Head of caudate nucleus (tissue), 42 donors: ENCODE measurements around the gene DIDO1.
A peak's percentile ranks its signal among the peaks of the same experiment; 100 is the strongest.

Source experiments
- DNase-seq, 42 donors: peaks; one replicate each; pipeline versions ENCODE4 v3.0.0 to v3.0.0-alpha.2; 2020 to 2021; ENCODE audit warnings: mixed read lengths in 7 of 42
- intact Hi-C: fragments of 100-400 bp; cut with DNase I; formaldehyde crosslinking; loops from one replicate; pipeline ENCODE4 v1.15.0; 2022

The DIDO1 gene

DNA sequence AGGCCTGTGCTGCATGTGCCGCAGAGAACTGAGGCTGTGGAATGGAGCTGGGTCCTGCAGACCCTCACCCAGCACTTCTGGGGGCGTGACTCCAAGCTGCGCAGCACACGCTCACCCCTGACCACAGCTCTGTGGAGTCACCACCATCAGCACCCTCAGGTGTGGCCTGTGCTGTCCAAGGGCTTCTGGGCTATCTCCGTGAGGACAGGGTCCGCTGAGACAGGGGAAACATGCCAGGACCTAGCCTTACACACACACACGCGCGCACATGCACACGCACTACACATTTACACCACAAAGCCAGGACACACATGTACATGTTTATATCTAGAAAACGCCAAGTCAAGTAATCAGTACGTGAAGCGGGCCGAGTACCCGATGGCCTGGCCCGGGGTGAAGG lies 37.9 kb downstream of the DIDO1 start:
- intact Hi-C loops = no loop called here
- DNase-seq = no peak

DNA sequence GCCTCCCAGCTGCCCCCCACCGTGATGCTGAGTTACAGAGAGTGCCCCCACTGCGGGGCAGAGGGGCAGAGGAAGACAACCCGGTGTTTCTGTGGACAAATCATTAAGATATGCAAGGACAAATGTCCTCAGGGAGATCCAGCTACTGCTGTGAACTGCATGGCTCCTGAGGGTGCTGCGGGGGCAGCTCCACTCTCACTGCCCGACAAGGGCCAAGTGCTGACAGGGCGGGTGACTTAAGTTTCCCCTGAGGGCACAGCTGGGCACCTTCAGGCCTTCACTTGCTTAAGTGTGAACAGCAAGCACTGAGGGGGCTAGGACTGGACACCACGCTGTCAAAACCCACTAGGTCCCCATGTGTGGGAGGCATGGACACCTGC lies 38.5 kb downstream of the DIDO1 start:
- intact Hi-C loops = no loop called here
- no peak for DNase-seq

DNA sequence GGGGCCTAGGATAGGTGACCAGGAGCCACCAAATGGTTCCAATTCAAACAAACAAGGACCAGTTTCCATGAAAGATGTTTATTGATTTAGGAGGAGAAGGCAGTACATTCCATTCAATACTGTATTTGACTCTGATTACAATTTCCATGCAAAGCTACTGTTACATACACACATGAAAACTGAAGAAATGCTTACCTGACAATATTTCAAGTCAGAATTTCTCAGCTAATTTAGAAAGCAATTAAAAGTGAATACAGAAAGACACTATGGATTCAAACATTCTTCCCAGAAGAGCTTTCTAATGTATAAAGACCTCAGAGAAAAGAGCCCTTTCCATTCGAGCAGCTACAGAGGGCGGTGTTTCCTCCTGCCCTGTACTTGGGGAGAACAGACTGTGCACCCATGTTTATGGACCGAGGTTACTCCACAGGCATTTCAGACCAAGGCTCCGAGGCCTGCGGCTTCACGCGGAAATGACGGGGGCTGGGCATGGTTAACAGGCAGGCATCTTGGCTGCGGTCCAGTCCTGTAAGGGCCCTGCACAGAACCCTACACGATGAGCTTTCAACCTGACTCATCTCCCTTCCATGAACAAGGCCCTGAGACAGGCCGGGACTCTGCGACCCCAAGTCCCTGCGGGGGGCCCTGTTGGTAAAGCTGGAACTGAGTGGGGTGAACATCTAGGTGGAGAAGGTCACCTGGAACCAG lies 39.0 kb downstream of the DIDO1 start:
- intact Hi-C loops = no loop called here

GRCh38 chr20:62886709-62887058 lies 39.6 kb downstream of the DIDO1 start:
- intact Hi-C loops = no loop called here
- DNase-seq = no peak

More for the DNA sequence above, 39.0 kb downstream of the DIDO1 start:
- DNase-seq = peak in 3 of 42 donors; percentile 10 to 54 (median 23)

DNA sequence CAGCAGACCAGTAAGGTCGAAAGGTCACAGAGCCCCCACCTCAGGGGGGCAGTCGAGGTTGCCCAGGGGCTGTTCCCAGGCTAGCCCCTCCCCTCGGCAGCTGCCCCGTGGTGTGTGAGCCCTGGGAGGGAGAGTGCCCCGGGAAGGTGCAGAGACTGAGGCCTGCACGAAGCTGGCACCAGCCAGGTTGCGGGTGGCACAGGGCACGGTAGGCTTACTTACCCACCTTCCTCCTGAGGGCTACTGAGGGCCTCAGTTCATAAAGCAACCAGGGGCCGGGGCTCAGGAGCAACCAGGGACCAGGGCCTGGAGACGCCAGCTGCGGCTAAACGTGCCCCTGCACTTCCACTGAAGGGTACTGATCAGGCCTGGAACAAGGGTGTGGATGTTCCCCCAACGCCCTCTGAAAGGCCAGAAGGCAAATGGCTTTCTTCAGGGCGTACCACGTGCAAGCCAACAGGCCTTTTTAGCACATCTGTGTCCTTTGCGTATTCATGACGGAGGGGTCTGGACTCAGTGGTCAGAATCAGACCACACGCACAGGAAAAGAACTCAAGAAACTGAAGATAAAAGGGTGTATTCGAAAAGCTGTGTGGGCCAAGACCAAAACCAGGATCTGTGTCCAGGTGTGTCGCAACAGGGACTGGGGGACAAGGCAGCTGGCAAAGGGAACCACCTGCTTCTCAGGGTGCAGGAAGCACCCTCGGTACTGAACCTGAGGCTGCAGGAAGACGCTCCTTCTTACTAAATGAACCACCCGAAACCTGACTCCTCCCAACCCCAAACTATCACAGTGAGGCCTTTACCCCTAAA lies 40.2 kb downstream of the DIDO1 start:
- DNase-seq = no peak

GRCh38 chr20:62885046-62885895 lies 41.0 kb downstream of the DIDO1 start:
- no peak for DNase-seq
- intact Hi-C loops = no loop called here

More for the DNA sequence above, 40.2 kb downstream of the DIDO1 start:
- intact Hi-C loops = no loop called here

GRCh38 chr20:62884556-62884955 lies 41.7 kb downstream of the DIDO1 start:
- intact Hi-C loops = no loop called here
- no peak for DNase-seq

- no peak for DNase-seq
- intact Hi-C loops = no loop called here
These were observed 43.9 kb downstream of the DIDO1 start for GRCh38 chr20:62882426-62882825.

DNA sequence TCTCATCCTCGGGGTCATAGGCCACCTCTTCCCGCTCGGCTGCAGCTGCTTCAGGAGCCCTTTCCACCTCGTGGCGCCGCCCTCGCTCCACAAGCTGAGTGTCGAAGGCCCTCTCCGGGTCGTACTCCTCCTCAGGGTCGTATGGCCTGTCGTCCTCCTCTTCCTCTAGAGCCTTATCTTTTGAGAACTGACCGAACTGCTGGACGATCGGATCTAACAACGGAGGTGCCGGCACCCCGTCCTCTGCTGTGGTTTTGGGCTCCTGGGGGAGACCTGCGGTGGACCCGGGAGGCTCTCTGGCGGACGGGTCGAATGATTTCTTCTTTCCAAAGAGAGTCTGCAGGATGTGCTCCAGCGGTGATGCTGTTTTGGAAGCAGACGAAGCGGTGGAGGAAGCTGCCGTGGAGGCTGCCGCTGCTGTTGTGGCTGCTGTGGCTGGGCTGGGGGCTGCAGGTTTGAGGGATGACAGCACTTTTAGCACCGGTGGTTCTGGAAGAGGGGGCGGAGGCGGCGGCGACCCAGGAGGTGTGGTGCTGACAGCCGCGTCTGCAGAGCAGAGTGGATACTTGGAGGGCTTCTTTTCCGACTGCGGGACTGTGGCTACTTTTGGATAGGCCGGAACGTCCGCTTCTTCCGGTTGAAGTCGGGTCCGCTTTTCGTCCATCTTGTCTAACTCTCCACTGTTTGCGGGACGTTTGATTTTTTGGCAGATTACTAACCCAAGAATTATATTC lies 44.5 kb downstream of the DIDO1 start:
- intact Hi-C loops = no loop called here
- DNase-seq = no peak

DNA sequence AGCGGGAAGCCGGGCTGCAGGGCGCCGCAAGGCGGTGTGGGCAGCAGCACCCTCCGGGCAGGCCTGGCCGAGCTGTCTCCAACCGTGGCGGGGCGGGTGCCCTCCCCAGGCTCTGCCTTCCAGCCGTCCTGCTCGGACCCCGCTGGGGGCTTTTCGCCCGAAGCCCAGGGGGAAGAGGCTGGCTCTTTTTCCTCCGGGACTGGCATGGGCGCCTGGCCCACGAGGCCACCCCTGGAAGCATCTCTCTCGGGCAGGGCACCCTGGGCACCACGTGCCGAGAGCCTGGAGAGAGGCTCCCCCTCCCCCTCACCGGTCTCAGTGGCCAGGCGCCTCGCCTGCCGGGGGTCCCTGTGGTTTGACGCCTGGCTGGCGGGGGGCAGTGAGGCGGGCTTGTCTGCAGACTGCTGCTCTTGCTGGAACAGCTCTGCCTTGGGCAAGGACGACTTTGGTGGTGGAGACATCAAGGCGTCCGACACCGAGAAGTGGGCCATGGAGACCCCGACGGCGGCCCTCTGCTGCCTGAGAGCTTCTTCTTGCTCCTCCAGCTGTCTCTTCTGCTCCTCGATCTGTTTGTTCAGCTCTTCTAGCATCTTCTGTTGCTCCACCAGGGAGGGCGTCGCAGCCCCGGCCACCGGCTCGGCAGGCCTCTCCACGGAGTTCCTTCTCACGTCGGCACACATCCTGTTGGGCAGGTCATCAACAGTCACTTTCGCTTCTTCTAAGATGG lies 45.2 kb downstream of the DIDO1 start:
- no peak for DNase-seq
- intact Hi-C loops = no loop called here

- no peak for DNase-seq
- intact Hi-C loops = no loop called here
These were observed 46.0 kb downstream of the DIDO1 start for GRCh38 chr20:62880147-62880934.

DNA sequence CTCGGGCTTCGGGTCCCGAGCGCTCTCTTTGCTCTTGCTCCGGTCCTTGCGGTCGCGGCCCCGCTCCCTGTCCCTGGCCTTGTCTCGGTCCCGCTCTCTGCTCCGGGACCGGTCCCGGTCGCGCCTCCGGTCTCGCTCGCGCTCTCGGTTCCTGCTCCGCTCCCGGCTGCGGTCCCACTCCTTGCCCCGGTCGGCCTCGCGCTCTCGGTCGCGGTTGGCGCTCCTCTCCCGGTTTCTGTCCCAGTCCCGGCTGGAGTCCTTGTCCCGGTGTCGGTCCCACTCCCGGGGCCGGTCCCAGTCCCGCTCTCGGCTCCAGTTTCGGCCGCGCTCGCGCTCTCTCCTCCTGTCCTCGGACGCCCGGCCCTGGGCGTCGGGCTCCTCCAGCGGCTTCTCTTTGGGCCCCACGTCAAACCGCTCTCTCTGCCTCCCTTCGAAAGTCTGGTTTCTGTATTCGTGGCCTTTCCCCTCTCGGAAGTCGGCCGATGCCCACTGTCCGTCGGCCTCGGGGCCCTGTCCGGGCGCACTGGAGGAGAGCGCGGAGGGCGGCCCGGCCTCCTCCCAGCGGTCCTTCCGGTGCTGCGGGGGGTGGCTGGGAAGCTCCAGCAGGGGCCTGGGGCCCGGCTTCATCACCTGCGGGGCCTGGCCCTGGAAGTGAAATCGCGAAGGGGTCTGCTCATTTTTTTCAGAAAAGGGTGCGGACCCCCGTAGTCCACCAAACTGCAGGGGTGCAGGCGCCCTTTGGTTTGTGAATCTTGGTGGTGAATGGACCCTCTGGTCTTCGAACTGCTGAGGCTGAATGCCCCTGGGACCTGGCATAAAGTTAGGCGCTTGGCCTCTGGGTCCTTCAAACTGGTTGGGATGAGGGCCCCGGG lies 46.8 kb downstream of the DIDO1 start:
- no peak for DNase-seq
- intact Hi-C loops = no loop called here

GRCh38 chr20:62878244-62879038 lies 47.9 kb downstream of the DIDO1 start:
- DNase-seq = no peak
- intact Hi-C loops = no loop called here

GRCh38 chr20:62876902-62877816 lies 49.1 kb downstream of the DIDO1 start:
- intact Hi-C loops = no loop called here
- DNase-seq = peak in 6 of 42 donors; percentile 9 to 49 (median 35)

- intact Hi-C loops = no loop called here
These were observed 49.8 kb downstream of the DIDO1 start for GRCh38 chr20:62876501-62876901.

More at GRCh38 chr20:62876501-62876901, 49.8 kb downstream of the DIDO1 start:
- DNase-seq = no peak
